GM18498 (cell line): ENCODE results near the gene POU2AF1.
"Not testable (repeated sequence)": the region's sequence is repeated elsewhere in the genome, so short reads cannot be mapped to it uniquely, and the experiment has no call there.

Experiments used
- ATAC-seq: cut with Tn5 transposase; IDR thresholded peaks from one replicate; pipeline ENCODE4 v1.9.1; 2021; ENCODE audit warnings: mild to moderate bottlenecking, moderate library complexity; ENCODE audit not compliant: unreplicated experiment

Gene POU2AF1

DNA sequence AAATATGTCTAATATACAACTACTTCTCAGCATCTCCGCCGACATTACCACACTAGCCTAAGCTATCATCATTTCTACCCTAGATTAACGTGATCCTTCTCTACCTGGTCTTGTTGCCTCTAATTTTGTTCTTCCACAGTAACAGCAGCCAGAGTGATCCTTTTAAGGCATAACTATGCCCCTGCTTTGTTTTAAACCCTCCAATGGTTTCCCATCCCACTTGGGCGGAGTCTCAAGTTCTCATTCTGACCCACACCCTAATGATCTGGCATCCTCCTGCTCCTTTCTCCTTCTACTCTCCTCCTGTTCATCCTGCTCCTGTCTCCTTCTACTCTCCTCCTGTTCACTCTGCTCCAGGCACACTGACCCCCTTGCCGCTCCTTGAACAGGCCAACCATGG, 31.9 kb upstream of the POU2AF1 start:
- no peak for ATAC-seq

DNA sequence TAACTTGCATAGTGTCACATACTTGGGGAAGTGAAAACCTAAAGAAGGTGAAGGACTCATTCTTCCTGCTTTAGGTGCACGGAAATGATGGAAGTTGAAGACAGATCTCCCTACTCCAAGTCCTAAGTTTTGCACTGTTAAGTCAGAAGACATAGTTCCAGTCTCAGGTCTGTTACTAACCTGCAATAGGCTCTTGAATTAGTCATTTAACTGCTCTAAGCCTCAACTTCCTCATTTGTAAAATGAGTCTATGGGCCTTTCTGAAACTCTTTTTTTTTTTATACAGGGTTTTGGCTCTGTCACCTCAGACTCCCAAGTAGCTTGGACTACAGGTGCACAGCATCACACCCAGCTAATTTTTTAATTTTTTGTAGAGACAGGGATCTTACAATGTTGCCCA, 30.8 kb upstream of the POU2AF1 start:
- peak; percentile 71 for ATAC-seq

DNA sequence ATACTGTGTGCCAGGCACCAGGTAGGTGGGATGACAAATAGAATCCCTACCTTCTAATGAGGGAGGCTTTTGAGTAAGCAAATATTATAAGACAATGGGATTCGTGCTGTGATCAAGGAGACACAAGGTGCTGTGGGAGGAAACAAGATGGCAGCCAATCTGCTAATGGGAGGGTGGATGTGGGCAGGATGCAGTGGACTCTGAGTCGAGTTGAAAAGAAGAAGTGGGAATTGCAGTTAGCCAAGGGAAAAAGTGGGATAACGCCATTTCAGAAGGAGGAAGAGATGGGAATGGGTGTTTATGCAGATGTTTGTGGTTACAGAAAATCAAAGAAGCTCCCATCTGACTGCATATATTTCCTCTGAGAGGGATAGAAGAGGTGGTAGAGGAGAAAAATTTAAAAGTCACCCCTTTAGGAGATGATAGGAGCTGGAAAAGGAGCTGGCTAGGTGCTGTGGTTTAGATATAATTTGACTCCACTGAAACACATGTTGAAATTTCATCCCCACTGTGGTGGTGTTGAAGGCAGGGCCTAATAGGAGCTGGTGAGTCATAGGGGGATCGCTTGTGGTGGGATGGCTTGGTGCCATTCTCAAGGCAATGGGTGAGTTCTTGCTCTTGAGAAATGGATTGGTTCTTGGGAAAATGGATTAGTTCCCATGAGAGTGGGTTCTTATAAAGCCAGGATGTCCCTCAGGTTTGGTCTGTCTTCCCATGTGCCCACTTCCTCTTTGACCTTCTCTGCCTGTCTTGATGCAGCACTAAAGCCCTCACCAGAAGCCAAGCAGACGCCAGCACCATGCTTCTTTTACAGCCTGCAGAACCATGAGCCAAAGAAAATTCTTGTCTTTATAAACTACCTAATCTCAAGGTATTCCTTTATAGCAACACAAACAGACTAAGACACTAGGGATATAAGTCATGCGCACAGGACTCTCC, 30.0 kb upstream of the POU2AF1 start:
- peak; percentile 37 for ATAC-seq

DNA sequence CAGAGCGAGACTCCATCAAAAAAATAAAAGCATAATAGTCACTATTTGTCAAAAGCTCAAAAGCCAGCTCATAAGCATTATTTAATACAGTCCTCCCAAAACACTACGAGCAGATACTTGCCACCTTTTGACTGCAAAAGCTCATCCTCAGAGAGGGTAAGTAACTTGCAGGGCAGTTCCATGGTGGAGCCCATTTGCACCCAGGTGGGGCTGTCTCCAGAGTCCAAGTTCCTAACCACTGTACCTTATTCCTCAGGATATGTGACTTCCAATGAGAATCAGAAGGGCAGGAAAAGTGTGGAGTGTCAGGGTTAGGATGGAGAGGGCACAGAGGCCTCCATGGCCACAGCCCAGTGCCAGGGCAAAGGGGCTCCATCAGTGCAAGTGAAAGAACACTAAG, 28.6 kb upstream of the POU2AF1 start:
- ATAC-seq = no peak

DNA sequence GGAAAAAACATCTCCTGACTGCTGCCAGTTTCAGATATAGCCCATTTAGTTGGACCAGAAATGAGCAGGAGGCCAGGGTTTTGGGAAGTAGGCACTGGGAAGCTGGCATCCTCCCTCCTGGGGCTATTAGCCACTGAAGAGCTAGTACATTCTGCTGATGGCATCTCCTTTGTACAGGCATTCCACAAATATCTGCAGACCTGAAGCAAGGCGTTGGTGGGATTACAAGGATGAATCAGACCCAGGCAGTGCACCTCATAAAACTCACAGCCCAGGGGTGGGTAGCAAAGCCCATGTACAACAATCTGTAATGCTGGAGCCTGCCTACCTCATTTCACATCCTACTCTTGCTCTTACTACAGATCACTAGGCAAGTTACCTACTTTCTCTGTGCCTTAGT, 27.5 kb upstream of the POU2AF1 start:
- no peak for ATAC-seq

DNA sequence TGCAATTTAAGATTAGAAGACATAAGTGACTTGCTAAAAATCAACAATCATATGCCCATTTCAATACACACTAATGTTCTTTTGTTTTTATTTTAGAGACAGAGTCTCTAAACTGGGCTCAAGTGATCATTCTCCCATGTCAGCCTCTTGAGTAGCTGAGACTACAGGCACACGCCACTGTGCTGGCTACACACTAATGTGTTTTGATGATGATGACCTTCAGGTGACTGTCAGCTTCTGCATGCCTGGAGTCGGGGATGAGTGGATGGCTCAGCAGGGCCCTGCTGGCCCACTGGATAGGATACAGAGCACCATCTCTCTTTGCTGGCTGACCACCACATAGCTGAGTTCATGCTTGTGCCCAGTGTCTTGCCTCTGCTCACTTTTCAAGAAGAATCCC, 27.0 kb upstream of the POU2AF1 start:
- no peak for ATAC-seq

DNA sequence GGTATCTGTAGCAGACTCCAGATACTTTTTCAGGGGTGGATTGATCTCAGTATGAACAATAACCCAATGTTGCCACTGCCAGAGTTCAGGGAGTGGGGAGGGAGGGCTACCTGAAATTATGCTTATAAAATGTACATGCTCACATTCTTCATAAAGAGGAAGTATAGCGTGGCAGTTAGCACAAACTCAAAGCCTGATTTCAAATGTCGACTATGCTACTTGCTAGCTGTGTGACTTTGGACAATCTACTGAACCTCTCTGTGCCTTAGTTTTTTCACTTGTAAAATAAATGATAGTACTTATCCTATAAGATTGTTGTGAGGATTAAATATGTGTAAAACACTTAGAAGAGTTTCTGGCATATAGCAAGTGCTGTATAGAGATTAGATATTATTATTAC, 26.5 kb upstream of the POU2AF1 start:
- no peak for ATAC-seq

DNA sequence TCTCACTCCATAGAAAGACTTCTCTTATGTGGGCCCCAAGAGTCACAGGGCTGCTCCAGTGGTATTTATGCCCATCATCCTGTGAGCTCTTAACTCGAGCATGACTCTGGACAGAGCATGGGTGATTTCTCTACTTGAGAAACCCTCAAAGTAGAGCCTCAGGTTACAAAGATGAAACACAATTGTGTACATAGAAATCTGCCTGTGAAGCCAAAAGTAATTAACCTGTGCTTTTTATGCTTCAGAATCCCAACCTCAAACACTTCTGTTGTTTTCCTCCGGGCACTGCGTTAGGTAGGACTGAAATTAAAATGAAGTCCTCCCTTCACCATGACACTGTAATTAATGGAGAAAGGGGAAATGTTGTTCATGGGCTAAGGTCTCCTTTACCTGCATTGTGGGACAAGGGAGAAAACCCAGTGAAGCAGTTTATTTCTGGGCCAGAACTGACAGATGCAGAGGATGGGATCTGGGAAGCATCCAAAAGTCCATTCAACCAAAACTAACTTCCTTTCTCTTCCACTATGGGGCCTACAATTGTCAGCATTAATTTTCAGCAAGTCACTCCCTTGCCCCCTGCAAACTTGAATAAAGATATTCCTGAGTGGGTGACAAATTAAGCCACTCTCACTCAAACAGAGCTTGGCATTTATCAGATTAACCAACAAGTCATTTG, 24.1 kb upstream of the POU2AF1 start:
- ATAC-seq = no peak

DNA sequence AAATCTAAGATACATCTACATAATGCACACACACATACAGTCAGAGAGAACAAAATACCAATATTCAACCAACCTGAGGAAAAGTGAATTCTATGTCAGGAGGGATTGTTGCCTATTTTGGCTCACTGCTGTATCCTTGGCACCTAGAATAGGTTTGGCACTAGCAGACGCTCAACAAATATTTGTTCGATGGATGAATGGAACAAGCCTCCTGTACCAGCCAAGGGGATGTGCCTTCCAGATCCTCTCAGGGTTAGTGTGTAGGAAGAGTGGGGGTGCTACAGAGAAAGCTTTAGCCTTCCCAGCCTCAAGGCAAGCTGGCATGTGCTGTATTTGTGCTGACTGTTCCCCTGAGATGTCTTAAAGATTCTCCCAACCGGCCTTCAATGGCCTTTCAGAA, 23.3 kb upstream of the POU2AF1 start:
- no peak for ATAC-seq

DNA sequence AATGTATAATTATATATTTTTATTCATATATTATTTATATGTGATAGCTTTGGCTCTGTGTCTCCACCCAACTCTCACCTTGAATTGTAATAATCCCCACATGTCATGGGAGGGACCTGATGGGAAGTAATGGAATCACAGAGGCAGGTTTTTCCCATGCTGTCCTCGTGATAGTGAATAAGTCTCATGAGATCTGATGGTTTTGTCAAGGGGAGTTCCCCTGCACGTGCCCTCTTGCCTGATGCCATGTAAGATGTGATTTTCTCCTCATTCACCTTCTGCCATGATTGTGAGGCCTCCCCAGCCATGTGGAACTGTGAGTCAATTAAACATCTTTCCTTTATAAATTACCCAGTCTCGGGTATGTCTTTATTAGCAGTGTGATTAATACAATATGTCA, 22.9 kb upstream of the POU2AF1 start:
- not testable (repeated sequence) for ATAC-seq

DNA sequence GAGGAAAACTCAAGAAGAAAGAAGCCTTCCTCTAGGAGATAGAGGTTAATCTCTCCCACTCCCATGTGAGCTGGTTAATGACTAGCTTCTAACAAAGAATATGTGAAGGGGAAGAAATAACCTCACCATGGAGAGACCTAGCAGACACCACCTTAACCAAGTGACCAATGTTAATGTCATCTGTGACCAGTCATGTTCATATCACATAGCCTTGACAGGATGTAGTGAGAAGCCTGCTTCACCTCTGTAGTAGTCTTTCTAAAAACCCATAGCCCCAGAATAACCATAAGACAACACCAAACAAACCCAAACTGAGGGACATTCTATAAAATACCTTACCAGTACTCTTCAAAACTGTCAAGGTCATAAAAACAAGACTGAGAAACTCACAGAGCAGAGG, 21.5 kb upstream of the POU2AF1 start:
- peak; percentile 43 for ATAC-seq

DNA sequence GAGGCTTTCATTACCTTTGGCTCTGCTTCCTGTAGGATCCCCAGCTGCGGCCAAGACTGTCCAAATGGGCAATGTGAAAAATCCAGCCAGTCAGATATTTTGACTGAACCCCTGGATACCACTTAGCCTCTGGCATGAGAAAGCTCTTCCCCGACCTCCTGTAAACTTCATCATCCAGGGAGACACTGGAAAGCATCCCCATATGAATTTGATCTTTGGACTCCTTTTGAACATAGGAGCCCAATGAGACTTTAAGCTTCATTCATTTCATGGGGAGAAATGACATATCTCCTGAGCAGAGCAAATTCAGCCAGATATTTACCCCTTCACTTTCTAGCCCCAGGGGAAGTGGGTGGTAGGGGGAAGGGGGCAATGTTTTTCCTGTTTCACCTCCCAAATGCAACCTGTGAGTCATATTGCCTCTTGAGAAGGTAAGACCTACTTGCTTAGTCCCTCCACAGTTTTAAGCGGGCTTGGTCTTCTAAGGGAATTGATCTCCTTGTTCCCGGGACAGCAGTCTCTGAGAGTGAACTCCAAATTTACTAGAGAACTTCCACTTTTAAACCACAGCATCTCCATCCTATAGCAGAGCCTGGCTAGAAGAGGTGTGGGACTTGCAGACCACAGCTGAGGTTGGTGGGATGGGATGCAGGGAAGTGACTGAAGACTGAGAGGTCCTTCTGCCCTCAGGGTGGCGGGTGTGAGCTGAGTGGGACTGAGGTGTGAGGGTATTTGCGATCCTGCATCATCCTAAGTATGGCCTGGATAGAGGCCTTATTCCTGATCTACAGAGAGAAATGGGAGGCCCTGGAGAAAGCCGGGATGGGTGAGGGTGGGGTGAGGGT, 20.3 kb upstream of the POU2AF1 start:
- no peak for ATAC-seq

DNA sequence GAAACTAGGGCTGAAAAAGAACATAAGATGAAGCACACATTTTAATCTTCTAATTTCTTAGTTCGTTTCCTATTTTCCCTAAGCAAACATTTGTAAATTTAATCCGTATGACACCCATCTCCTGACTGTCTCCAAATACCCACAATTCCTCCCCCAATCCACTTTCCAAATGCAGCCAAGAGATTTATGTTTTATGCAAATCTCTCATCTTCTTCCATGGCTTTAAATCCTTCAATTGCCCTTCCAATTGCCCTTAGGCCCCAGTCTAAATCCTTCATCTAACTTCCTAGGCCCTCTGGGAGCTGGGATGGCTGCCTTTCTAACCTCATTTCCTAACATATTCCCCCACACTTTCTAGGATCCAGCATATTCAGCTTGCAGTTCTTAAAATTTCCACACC, 18.0 kb upstream of the POU2AF1 start:
- no peak for ATAC-seq

DNA sequence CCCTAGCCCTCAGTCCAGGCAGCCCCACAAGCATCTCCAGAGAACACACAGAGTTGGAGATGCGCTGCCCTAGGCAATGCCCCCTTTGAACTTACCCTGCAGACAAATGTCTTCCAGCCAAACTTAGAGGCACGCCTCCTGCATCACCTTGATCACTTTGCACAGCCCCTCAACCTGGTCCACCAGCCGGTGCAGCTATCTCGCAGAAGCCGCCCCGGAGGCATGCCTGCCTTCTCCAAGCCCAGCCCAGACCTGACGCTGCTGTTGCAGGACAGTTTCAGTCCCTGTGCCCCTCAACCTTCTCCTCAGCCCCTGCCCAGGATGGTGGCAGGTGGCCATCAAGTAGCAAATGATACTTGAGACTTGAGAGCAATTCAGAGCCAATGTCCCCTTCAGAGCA, 16.7 kb upstream of the POU2AF1 start:
- no peak for ATAC-seq

DNA sequence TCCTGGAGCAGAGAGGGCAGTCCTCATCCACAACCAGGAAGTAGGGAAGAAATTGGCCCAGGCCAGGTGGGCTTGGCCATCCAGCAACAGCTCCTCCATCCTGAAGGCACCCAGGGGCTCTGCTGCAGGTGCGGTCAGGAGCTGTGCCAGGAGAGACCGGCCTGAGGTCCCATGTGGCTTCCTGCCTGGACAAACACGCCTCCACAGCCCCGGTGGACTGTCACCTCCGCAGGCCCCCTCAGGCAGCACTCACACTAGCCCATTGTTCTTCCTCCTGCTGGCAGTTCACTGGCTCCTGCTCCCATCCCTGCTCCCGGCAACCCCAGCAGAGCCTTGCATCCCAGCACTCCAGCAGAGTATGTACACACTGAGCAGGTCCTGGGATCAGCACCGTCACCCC, 16.0 kb upstream of the POU2AF1 start:
- no peak for ATAC-seq

DNA sequence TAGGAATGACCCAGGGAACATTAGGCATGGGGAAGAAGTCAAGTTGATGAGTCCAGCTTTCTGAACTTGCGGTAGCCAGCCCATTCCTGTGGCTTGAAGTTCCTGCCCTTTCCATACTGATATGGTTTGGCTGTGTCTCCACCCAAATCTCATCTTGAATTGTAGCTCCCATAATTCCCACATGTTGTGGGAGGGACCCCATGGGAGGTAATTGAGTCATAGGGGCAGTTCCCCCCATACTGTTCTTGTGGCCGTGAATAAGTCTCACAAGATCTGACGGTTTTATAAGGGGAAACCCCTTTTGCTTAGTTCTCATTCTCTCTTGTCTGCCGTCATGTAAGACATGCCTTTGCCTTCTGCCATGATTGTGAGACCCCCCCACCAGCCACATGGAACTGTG, 15.1 kb upstream of the POU2AF1 start:
- not testable (repeated sequence) for ATAC-seq

DNA sequence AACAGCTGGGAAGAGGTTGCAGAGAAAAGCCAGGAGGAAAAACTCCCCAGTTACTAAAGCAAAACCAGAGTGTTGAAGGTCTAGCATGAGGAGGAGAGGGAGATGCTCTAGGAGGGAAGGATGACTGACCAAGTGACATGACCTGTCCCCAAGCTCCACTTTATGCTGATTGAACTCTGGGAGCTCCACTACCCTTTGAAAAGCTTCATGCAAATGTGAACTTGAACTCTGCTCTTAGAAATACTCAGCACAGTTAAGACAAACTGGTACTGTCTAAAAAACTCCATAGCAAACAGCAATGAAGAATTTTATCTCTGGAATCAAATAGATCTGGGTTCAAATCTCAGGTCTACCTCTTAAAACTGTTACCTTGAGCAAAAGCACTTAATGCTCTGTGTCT, 14.5 kb upstream of the POU2AF1 start:
- ATAC-seq = no peak

DNA sequence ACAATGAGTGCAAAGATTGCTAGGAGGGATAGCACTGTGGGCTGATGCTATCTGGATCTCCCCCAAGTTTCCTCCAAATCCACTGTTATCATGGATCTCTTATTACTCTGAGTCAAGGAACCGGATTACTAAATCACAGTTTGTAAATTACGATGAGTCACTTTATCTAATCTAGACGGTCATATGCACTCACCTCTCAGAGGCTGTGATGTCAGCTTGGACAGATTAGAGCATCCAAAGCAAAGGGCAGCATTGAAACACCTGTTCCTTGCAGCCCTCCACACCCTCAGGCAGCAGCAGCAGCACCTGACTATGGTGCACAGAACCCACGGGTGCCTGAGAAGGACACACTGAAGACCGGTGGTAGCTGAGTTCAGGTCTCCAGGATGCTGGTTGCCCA, 14.0 kb upstream of the POU2AF1 start:
- no peak for ATAC-seq

DNA sequence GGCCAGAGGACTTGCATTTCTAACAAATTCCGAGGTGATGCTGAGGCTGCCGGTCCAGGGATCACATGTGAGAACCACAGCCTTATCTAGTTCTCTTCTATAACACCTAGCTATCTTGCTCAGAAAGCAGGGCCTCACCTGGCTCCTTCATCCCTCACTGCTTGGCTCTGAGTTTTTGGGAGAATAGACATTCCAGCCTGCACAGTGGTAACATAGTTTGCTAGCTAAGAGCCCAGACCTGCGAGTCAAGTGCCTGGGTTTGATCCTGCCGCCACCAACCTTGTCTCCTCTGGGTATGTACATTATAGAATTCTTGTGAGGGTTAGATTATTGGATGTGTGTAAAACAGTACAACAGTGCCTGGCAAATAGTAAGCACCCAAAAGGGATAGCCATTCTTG, 13.5 kb upstream of the POU2AF1 start:
- ATAC-seq = no peak

DNA sequence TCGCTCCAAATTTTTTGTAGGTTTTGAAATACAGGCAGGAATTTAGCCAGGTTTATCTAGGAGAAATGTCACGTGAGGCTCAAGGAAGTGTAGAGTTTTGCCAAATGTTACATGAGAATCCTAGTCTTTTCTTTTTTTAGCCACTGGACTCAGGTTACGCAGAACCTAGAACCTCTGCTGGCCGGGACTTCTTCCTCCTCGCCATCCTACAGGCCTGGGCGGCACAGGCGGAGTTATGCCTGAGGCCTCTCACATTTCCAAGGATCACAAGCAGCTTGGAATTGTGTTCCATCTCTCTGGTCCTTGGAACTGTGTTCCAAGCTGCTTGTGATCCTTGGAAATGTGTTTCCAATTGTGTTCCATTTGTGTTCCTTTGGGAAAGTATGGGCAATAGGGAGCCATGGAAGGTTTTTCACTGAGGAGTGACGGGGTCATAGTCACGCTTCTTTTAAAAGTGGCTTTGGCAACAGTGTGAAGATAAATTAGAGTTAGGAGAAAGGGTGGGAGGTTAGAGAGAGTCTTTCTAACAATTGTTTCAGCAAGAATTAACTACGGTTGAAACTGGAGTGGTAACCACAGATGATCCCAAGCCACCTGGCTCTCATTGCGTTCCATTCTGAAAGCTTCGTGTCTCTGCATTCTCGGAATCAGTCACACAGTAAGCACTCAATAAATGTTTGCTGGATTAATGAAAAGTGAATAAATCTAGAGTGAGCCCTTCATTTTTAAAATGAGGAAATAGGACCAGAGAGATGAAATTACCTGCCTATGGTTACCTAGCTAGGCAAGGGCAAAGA, 12.5 kb upstream of the POU2AF1 start:
- ATAC-seq = no peak

DNA sequence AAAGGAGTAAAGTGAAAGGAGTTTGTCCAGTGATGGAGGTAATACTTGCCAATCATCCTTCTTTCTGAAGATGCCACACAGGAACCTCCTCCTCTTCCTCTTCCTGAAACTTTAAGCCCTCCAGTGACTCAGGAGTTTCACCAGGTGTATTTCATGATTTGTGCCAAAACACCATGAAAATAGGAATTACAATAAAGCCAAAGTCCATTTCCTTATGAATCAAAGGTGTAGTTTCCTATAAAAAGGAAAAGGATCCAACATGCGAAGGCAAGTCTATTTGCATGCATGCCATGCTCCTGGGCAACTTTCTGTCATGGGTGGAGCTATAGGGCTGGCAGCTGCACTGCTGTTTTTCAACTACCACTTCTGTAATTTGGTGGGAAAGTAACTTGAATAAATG, 9.8 kb upstream of the POU2AF1 start:
- ATAC-seq = no peak
